Epidermal melanocyte (primary cell): ENCODE measurements around the gene AP2A2.

Experiments
- DNase-seq: peaks from one replicate; pipeline ENCODE4 v3.0.0; 2011; ENCODE audit warnings: low spot score; ENCODE audit not compliant: insufficient read length

The AP2A2 gene

GRCh38 chr11:925496-926301, at the start of gene AP2A2:
Gene AP2A2 (plus strand): TSS chr11:925870. CDS start chr11:926022, 152 bp downstream.
- peak; percentile 89 for DNase-seq

GRCh38 chr11:876545-876944, 49.1 kb upstream of the AP2A2 start:
- no peak for DNase-seq

GRCh38 chr11:877565-877964, 48.1 kb upstream of the AP2A2 start:
- no peak for DNase-seq

- DNase-seq = no peak
Observed at GRCh38 chr11:880447-880846, 45.2 kb upstream of the AP2A2 start.

GRCh38 chr11:882596-882995, 43.1 kb upstream of the AP2A2 start:
- DNase-seq = no peak

GRCh38 chr11:883527-883926, 42.1 kb upstream of the AP2A2 start:
- DNase-seq = no peak

- no peak for DNase-seq
Observed at GRCh38 chr11:884578-885070, 41.0 kb upstream of the AP2A2 start.

- DNase-seq = no peak
Observed at GRCh38 chr11:886568-886967, 39.1 kb upstream of the AP2A2 start.

GRCh38 chr11:887589-887988, 38.1 kb upstream of the AP2A2 start:
- DNase-seq = no peak

GRCh38 chr11:888310-889212, 37.1 kb upstream of the AP2A2 start:
- no peak for DNase-seq

GRCh38 chr11:889257-889656, 36.4 kb upstream of the AP2A2 start:
- DNase-seq = no peak

GRCh38 chr11:889687-890475, 35.8 kb upstream of the AP2A2 start:
- DNase-seq = no peak

- DNase-seq = no peak
Observed at GRCh38 chr11:890794-891540, 34.7 kb upstream of the AP2A2 start.

- DNase-seq = no peak
Observed at GRCh38 chr11:893008-893654, 32.5 kb upstream of the AP2A2 start.

- DNase-seq = no peak
Observed at GRCh38 chr11:894575-895201, 31.0 kb upstream of the AP2A2 start.

GRCh38 chr11:895331-896110, 30.1 kb upstream of the AP2A2 start:
- DNase-seq = no peak

GRCh38 chr11:897253-898142, 28.2 kb upstream of the AP2A2 start:
- DNase-seq = no peak

GRCh38 chr11:898143-898511, 27.5 kb upstream of the AP2A2 start:
- no peak for DNase-seq
